Ascending aorta (tissue), 2 donors: ENCODE results near the gene DAPK3. TPM values are rescaled to one million over a fixed set of nuclear protein-coding genes. Genes with fewer than 3 reads are reported as not detected.
"Not testable (repeated sequence)": the region's sequence is repeated elsewhere in the genome, so short reads cannot be mapped to it uniquely, and the experiment has no call there.

ENCODE experiments used
- DNase-seq, 2 donors: peaks; one replicate each; pipeline ENCODE4 v3.0.0-alpha.2; 2019; ENCODE audit warnings: low spot score in 2 of 2
- H3K27ac ChIP-seq, 2 donors: fragments of 200-600 bp; sonication (generic); one replicate each; pipeline ENCODE4 v1.5.1; 2016 to 2017; ENCODE audit warnings: mild to moderate bottlenecking in 1 of 2
- H3K27me3 ChIP-seq: fragments of 200-600 bp; sonication (generic); one replicate; pipeline ENCODE4 v1.5.1; 2017
- H3K36me3 ChIP-seq, 2 donors: fragments of 200-600 bp; sonication (generic); one replicate each; pipeline ENCODE4 v1.5.1; 2016
- H3K4me1 ChIP-seq, 2 donors: fragments of 200-600 bp; sonication (generic); one replicate each; pipeline ENCODE4 v1.5.1; 2016 to 2017; ENCODE audit warnings: mild to moderate bottlenecking in 1 of 2
- H3K4me3 ChIP-seq, 2 donors: fragments of 200-600 bp; sonication (generic); one replicate each; pipeline ENCODE4 v1.5.1; 2016 to 2017; ENCODE audit warnings: mild to moderate bottlenecking in 1 of 2
- H3K9me3 ChIP-seq, 2 donors: fragments of 200-600 bp; sonication (generic); one replicate each; pipeline ENCODE4 v1.5.1; 2016
- intact Hi-C: fragments of 100-400 bp; cut with DNase I; formaldehyde crosslinking; loops from one replicate; pipeline ENCODE4 v1.15.1; 2023
- total RNA-seq: library from RNA; depleted of rRNA; stranded (reverse); fragments of >200 nt; gene quantifications from one replicate; pipeline ENCODE4 v1.1.0, GENCODE V29; 2016
- TF ChIP-seq, protein P1 (sequence below), 3 experiments: fragments of 200-600 bp in 2 of 3; fragments of 450-650 bp in 1 of 3; sonication (generic) in 2 of 3; IDR thresholded peaks; one replicate each; pipeline ENCODE4 v1.5.1; 2016 to 2019; ENCODE audit warnings: antibody characterized with exemption in 3 of 3, mild to moderate bottlenecking in 1 of 3, moderate library complexity in 1 of 3

DAPK3 gene
- total RNA-seq, 1 donor from 2014 or later: 135 TPM

- no peak for DNase-seq
- Histone ChIP-seq H3K4me1 (peaks cover 5 to 13% of the 10 kb centered on the region in 2 donors), H3K9me3 (no peaks in the 10 kb centered on the region), H3K4me3 (no peak overlapping the region), H3K36me3 (peaks cover 47 to 49% of the 10 kb centered on the region in 2 donors), H3K27ac (no peak overlapping the region), H3K27me3 (no peaks in the 10 kb centered on the region)
- TF ChIP-seq, protein P1, sequence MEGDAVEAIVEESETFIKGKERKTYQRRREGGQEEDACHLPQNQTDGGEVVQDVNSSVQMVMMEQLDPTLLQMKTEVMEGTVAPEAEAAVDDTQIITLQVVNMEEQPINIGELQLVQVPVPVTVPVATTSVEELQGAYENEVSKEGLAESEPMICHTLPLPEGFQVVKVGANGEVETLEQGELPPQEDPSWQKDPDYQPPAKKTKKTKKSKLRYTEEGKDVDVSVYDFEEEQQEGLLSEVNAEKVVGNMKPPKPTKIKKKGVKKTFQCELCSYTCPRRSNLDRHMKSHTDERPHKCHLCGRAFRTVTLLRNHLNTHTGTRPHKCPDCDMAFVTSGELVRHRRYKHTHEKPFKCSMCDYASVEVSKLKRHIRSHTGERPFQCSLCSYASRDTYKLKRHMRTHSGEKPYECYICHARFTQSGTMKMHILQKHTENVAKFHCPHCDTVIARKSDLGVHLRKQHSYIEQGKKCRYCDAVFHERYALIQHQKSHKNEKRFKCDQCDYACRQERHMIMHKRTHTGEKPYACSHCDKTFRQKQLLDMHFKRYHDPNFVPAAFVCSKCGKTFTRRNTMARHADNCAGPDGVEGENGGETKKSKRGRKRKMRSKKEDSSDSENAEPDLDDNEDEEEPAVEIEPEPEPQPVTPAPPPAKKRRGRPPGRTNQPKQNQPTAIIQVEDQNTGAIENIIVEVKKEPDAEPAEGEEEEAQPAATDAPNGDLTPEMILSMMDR (IDR thresholded peaks at IDR 0.05): no peak
- intact Hi-C loops: no loop called here
Observed at GRCh38 chr19:3955688-3956087, 15.2 kb downstream of the DAPK3 start.

DNA sequence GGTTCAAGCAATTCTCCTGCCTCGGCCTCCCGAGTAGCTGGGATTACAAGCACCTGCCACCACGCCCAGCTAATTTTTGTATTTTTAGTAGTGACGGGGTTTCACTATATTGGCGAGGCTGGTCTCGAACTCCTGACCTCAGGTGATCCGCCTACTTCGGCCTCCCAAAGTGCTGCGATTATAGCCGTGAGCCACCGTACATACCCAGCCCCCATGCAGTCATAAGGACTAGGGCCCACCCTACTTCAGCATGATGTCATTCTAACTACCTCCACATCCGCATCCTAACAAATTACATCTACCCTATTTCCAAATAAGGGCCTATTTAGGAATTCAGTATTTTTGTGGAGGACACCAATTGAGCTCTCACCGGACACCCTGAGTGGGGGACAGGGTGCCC lies 15.6 kb downstream of the DAPK3 start:
- H3K27ac ChIP-seq, DNase-seq, intact Hi-C loops, H3K4me3 ChIP-seq, H3K27me3 ChIP-seq, H3K9me3 ChIP-seq: not testable (repeated sequence)
- Histone ChIP-seq H3K36me3 (peaks cover 43 to 45% of the 10 kb centered on the region in 2 donors), H3K4me1 (peaks cover 5 to 17% of the 10 kb centered on the region in 2 donors)

GRCh38 chr19:3954107-3954506 lies 16.8 kb downstream of the DAPK3 start:
- TF ChIP-seq, protein P1 (IDR thresholded peaks at IDR 0.05): no peak
- H3K9me3 ChIP-seq: no peaks in the 10 kb centered on the region
- H3K27ac ChIP-seq: peak overlapping the region in 1 of 2 donors; percentile 27
- no peak overlapping the region for H3K4me3 ChIP-seq
- H3K4me1 ChIP-seq: peaks cover 5 to 18% of the 10 kb centered on the region in 2 donors
- H3K36me3 ChIP-seq: peaks cover 31 to 33% of the 10 kb centered on the region in 2 donors
- no peaks in the 10 kb centered on the region for H3K27me3 ChIP-seq
- DNase-seq: no peak
- intact Hi-C loops: no loop called here

GRCh38 chr19:3952755-3953276 lies 18.1 kb downstream of the DAPK3 start:
- Histone ChIP-seq H3K27ac (peak overlapping the region in 1 of 2 donors; percentile 34), H3K36me3 (peaks cover 19 to 20% of the 10 kb centered on the region in 2 donors), H3K4me1 (peaks cover 5 to 15% of the 10 kb centered on the region in 2 donors)
- H3K9me3 ChIP-seq, DNase-seq, H3K27me3 ChIP-seq, H3K4me3 ChIP-seq, intact Hi-C loops: not testable (repeated sequence)

DNA sequence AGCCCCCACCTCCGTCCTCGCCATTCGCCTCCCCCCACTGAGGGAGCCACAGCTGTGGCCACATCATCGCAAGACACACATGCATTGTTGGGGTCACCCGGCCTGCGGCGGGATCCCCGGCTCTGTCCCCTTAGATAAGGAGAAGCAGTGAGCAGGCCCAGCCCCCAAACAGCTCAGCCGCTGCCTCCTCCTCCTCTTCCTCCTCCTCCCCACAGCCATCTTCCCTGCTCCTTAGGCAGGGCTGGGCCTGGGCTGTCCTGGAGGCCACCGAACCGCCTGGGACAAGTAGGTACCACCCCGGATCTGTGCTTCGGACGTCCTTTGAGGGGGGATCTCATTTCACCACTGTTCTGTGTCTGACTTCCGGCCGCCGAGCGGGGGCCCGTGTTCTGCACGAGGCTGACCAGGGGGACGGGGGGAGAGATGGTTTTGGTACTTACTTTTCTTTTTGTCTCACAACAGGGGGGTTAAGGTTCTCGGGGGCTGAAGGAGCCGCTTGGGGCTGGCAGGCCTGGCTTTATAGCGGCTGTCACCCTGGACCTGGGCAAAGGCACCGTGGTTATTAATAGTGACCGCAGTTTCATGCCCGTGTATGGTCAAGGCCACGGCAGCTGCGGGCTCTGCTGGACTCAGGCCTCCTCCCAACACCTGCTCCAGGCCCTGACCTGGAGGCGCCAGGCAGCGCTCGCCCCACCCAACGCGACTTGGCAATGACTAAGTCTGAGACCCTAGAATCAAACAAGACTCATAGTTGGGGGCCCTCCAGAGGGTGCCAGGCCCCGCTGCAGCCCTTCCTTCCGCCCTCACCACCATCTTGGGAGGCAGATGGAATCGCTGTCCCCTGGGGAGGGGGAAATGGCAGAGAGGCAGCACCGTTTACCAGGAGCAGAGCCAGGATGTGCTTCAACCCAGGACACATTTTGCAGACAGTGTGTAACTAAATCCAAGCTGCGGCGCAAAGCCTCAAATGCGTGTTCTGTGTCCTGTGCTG lies 19.7 kb downstream of the DAPK3 start:
- no peaks in the 10 kb centered on the region for H3K9me3 ChIP-seq
- peaks cover 5 to 15% of the 10 kb centered on the region in 2 donors for H3K4me1 ChIP-seq
- peaks cover 7 to 8% of the 10 kb centered on the region in 2 donors for H3K36me3 ChIP-seq
- TF ChIP-seq, protein P1 (IDR thresholded peaks at IDR 0.05): no peak
- H3K27me3 ChIP-seq: no peaks in the 10 kb centered on the region
- peak in 1 of 2 donors; percentile 69 for DNase-seq
- intact Hi-C loops: no loop called here
- peak overlapping the region; percentile 26 to 84 for H3K27ac ChIP-seq
- peak overlapping the region; percentile 23 to 45 for H3K4me3 ChIP-seq

DNA sequence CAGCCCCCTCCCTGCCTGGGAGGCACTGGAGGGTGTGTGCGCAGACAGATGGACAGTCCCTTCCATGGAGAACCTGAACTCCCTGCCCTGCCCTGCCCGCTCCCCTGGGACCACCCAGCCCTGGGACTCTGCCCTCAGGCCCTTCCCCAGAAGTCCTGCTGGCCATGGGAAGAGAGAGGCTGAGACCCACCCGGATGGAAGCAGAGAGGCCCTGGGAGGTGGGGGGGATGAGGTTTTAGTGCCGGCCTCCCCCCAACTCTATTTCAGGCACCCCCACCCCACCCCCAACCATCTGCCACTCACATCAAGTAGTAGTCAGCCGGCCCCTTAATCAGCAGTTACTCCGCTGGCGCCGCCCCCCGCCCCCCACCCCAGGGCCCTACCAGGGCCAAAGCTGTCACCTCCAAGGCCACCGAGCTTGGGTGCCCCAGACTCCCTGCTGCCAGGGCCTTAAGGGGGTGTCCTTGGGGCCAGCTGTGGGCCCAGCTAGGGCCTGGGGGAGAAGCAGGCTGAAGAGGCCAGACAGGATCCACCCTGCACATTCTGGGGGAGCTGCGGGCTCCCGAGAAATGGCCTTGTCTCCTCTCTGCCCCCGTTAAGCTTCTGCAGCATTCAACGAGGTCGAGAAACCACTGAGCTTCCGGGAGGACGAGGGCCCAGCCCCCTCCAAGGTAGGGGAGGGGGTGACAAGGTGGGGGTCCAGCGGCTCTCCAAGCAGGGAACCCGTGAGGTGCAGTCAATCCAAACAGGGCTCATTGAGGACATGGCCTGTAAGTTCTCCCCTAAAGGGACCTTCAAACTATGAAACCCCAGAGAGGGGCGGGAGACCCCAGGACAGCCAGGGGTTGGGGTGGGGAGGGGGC lies 20.7 kb downstream of the DAPK3 start:
- no peaks in the 10 kb centered on the region for H3K9me3 ChIP-seq
- H3K4me1 ChIP-seq: peaks cover 5 to 15% of the 10 kb centered on the region in 2 donors
- H3K27ac ChIP-seq: peak overlapping the region; percentile 26 to 84
- no peaks in the 10 kb centered on the region for H3K27me3 ChIP-seq
- TF ChIP-seq, protein P1 (IDR thresholded peaks at IDR 0.05): no peak
- H3K4me3 ChIP-seq: peak overlapping the region in 1 of 2 donors; percentile 45
- no peak for DNase-seq
- intact Hi-C loops: no loop called here
- no peaks in the 10 kb centered on the region for H3K36me3 ChIP-seq
